ENCODE measurements around the gene C2orf15. TPM values are rescaled to one million over a fixed set of nuclear protein-coding genes. Genes with fewer than 3 reads are reported as not detected.

The C2orf15 gene
- polyA plus RNA-seq, 1 donor (not counting 4 experiments of a cell fraction or from before 2014, with no cell fraction given) = 0.31 TPM

- no peak overlapping the region for H3K9ac ChIP-seq (ENCODE audit: control insufficient read depth, extremely low read depth, insufficient read depth, low read length)
- H3K27ac ChIP-seq (ENCODE audit: control insufficient read depth, insufficient read depth, low read length) = no peak overlapping the region
- H3K79me2 ChIP-seq (ENCODE audit: control insufficient read depth, insufficient read depth, low read length) = peaks cover 84% of the 10 kb centered on the region
- peaks cover 4% of the 10 kb centered on the region for H4K20me1 ChIP-seq (ENCODE audit: control insufficient read depth, extremely low read depth, insufficient read depth, low read length)
- peak overlapping the region; percentile 11 for H3K4me2 ChIP-seq (ENCODE audit: control insufficient read depth, extremely low read depth, insufficient read depth, low read depth, low read length)
- H3K36me3 ChIP-seq (ENCODE audit: control insufficient read depth in 2 of 2, extremely low read depth in 1 of 2, insufficient read depth in 2 of 2, low read length in 2 of 2) = peaks cover 2 to 3% of the 10 kb centered on the region in 2 experiments
- H3K4me3 ChIP-seq (ENCODE audit: control insufficient read depth in 2 of 3, extremely low read depth in 1 of 3, insufficient read depth in 2 of 3, low read depth in 1 of 3, low read length in 3 of 3) = no peak overlapping the region
- DNase-seq (ENCODE audit: low read depth, low spot score) = no peak
- TF ChIP-seq CTCF (optimal IDR thresholded peaks at IDR 0.05 in 1 of 3, IDR thresholded peaks at IDR 0.05 in 1 of 3, conservative IDR thresholded peaks at IDR 0.05 in 1 of 3; ENCODE audit: extremely low read depth in 1 of 3, insufficient read depth in 2 of 3, low read length in 3 of 3) = no peak
- no peak for TF ChIP-seq EZH2 (IDR thresholded peaks at IDR 0.05; ENCODE audit: low read length)
- dilution Hi-C loops (cut with MboI; ENCODE audit: extremely low pct_ligation_motif_present, low sequenced_read_pairs) = no loop called here
- no peaks in the 10 kb centered on the region for H3K9me3 ChIP-seq (ENCODE audit: control insufficient read depth, low read depth, low read length)
- H3K4me1 ChIP-seq (ENCODE audit: control insufficient read depth, extremely low read depth, insufficient read depth, low read length) = peaks cover 10% of the 10 kb centered on the region
- H2AFZ ChIP-seq (ENCODE audit: control insufficient read depth, low read length) = no peak overlapping the region
- FAIRE-seq = no peak
- no peaks in the 10 kb centered on the region for H3K27me3 ChIP-seq (ENCODE audit: control insufficient read depth, extremely low read depth, insufficient read depth, low read length)
- no peaks in the 10 kb centered on the region for H3K9me1 ChIP-seq (ENCODE audit: control insufficient read depth, extremely low read depth, insufficient read depth, low read length)
Observed at GRCh38 chr2:99183025-99183424, 41.5 kb downstream of the C2orf15 start.

GRCh38 chr2:99184811-99185210 lies 43.3 kb downstream of the C2orf15 start:
- DNase-seq (ENCODE audit: low read depth, low spot score) (no peak), FAIRE-seq (no peak)
- Histone ChIP-seq H3K9me3 (ENCODE audit: control insufficient read depth, low read depth, low read length) (no peaks in the 10 kb centered on the region), H3K4me1 (ENCODE audit: control insufficient read depth, extremely low read depth, insufficient read depth, low read length) (peaks cover 9% of the 10 kb centered on the region), H3K9ac (ENCODE audit: control insufficient read depth, extremely low read depth, insufficient read depth, low read length) (no peak overlapping the region), H3K79me2 (ENCODE audit: control insufficient read depth, insufficient read depth, low read length) (peaks cover 86% of the 10 kb centered on the region), H3K4me2 (ENCODE audit: control insufficient read depth, extremely low read depth, insufficient read depth, low read depth, low read length) (no peak overlapping the region), H3K4me3 (ENCODE audit: control insufficient read depth in 2 of 3, extremely low read depth in 1 of 3, insufficient read depth in 2 of 3, low read depth in 1 of 3, low read length in 3 of 3) (no peak overlapping the region), H3K27ac (ENCODE audit: control insufficient read depth, insufficient read depth, low read length) (no peak overlapping the region), H3K27me3 (ENCODE audit: control insufficient read depth, extremely low read depth, insufficient read depth, low read length) (no peaks in the 10 kb centered on the region), H4K20me1 (ENCODE audit: control insufficient read depth, extremely low read depth, insufficient read depth, low read length) (peaks cover 4% of the 10 kb centered on the region), H3K36me3 (ENCODE audit: control insufficient read depth in 2 of 2, extremely low read depth in 1 of 2, insufficient read depth in 2 of 2, low read length in 2 of 2) (peaks cover 3 to 5% of the 10 kb centered on the region in 2 experiments), H2AFZ (ENCODE audit: control insufficient read depth, low read length) (no peak overlapping the region), H3K9me1 (ENCODE audit: control insufficient read depth, extremely low read depth, insufficient read depth, low read length) (no peaks in the 10 kb centered on the region)
- TF ChIP-seq CTCF (optimal IDR thresholded peaks at IDR 0.05 in 1 of 3, IDR thresholded peaks at IDR 0.05 in 1 of 3, conservative IDR thresholded peaks at IDR 0.05 in 1 of 3; ENCODE audit: extremely low read depth in 1 of 3, insufficient read depth in 2 of 3, low read length in 3 of 3) (no peak), EZH2 (IDR thresholded peaks at IDR 0.05; ENCODE audit: low read length) (no peak)
- dilution Hi-C loops (cut with MboI; ENCODE audit: extremely low pct_ligation_motif_present, low sequenced_read_pairs) = no loop called here
